ENCODE measurements around the gene RAB10.
"Not testable (repeated sequence)": the region's sequence is repeated elsewhere in the genome, so short reads cannot be mapped to it uniquely, and the experiment has no call there.

RAB10 gene

GRCh38 chr2:26164641-26165211 is 130.8 kb downstream of the RAB10 start:
- TF ChIP-seq POU6F1 (CRISPR knock-in tag; IDR thresholded peaks at IDR 0.05; ENCODE audit: borderline replicate concordance, low read depth) (no peak), CSDC2 (CRISPR knock-in tag; IDR thresholded peaks at IDR 0.05) (no peak), BACH2 (CRISPR knock-in tag; IDR thresholded peaks at IDR 0.05; ENCODE audit: borderline replicate concordance) (no peak), ZNF70 (CRISPR knock-in tag; IDR thresholded peaks at IDR 0.05) (no peak), CSRNP3 (CRISPR knock-in tag; IDR thresholded peaks at IDR 0.05) (no peak), ZC3H10 (CRISPR knock-in tag; IDR thresholded peaks at IDR 0.05) (no peak), GLIS3 (CRISPR knock-in tag; IDR thresholded peaks at IDR 0.05) (no peak), ARNTL (CRISPR knock-in tag; IDR thresholded peaks at IDR 0.05; ENCODE audit: borderline replicate concordance, low read depth) (no peak), PPARA (CRISPR knock-in tag; IDR thresholded peaks at IDR 0.05; ENCODE audit: borderline replicate concordance) (no peak), ZFP3 (CRISPR knock-in tag; IDR thresholded peaks at IDR 0.05) (no peak), PATZ1 (CRISPR knock-in tag; IDR thresholded peaks at IDR 0.05; ENCODE audit: borderline replicate concordance) (no peak), RARB (CRISPR knock-in tag; IDR thresholded peaks at IDR 0.05) (no peak), TOX (CRISPR knock-in tag; IDR thresholded peaks at IDR 0.05; ENCODE audit: borderline replicate concordance) (no peak), ZNF8 (CRISPR knock-in tag; IDR thresholded peaks at IDR 0.05) (no peak), CREB5 (CRISPR knock-in tag; IDR thresholded peaks at IDR 0.05; ENCODE audit: low read depth) (no peak), SNAI2 (CRISPR knock-in tag; IDR thresholded peaks at IDR 0.05) (no peak), ZNF565 (CRISPR knock-in tag; conservative IDR thresholded peaks at IDR 0.05; ENCODE audit: low read depth) (no peak)
- no peak for ATAC-seq

GRCh38 chr2:26165403-26165802 is 131.5 kb downstream of the RAB10 start:
- ATAC-seq, result no peak
- TF ChIP-seq PPARA (CRISPR knock-in tag; IDR thresholded peaks at IDR 0.05; ENCODE audit: borderline replicate concordance), result no peak
- TF ChIP-seq ARNTL (CRISPR knock-in tag; IDR thresholded peaks at IDR 0.05; ENCODE audit: borderline replicate concordance, low read depth), result no peak
- no peak for TF ChIP-seq ZFP30 (CRISPR knock-in tag; IDR thresholded peaks at IDR 0.05)
- no peak for TF ChIP-seq BACH2 (CRISPR knock-in tag; IDR thresholded peaks at IDR 0.05; ENCODE audit: borderline replicate concordance)
- TF ChIP-seq POU6F1 (CRISPR knock-in tag; IDR thresholded peaks at IDR 0.05; ENCODE audit: borderline replicate concordance, low read depth), result no peak
- no peak for TF ChIP-seq ZFP3 (CRISPR knock-in tag; IDR thresholded peaks at IDR 0.05)
- no peak for TF ChIP-seq OSR1 (CRISPR knock-in tag; IDR thresholded peaks at IDR 0.05)
- TF ChIP-seq ZNF8 (CRISPR knock-in tag; IDR thresholded peaks at IDR 0.05), result no peak

- ATAC-seq, result not testable (repeated sequence)
Measured at GRCh38 chr2:26166541-26166940, 132.7 kb downstream of the RAB10 start.

- no peak for ATAC-seq
Measured at GRCh38 chr2:26168785-26169184, 134.9 kb downstream of the RAB10 start.

More at GRCh38 chr2:26168785-26169184, 134.9 kb downstream of the RAB10 start:
- TF ChIP-seq ZNF565 (CRISPR knock-in tag; conservative IDR thresholded peaks at IDR 0.05; ENCODE audit: low read depth) (no peak), ZC3H10 (CRISPR knock-in tag; IDR thresholded peaks at IDR 0.05) (no peak), ZFP3 (CRISPR knock-in tag; IDR thresholded peaks at IDR 0.05) (no peak), CREB5 (CRISPR knock-in tag; IDR thresholded peaks at IDR 0.05; ENCODE audit: low read depth) (no peak), ZNF70 (CRISPR knock-in tag; IDR thresholded peaks at IDR 0.05) (no peak), BACH2 (CRISPR knock-in tag; IDR thresholded peaks at IDR 0.05; ENCODE audit: borderline replicate concordance) (no peak), TCF4 (CRISPR knock-in tag; IDR thresholded peaks at IDR 0.05; ENCODE audit: borderline replicate concordance) (no peak), SNAI2 (CRISPR knock-in tag; IDR thresholded peaks at IDR 0.05) (no peak), ZNF8 (CRISPR knock-in tag; IDR thresholded peaks at IDR 0.05) (no peak), TOX (CRISPR knock-in tag; IDR thresholded peaks at IDR 0.05; ENCODE audit: borderline replicate concordance) (no peak)

All from SK-N-SH treated with all-trans-retinoic acid at 6 μM for 48 hours (cell line).